HG03039 (cell line): ENCODE results near the gene STRN3.

Source experiments
- ATAC-seq: cut with Tn5 transposase; IDR thresholded peaks from one replicate; pipeline ENCODE4 v1.9.1; 2021; ENCODE audit warnings: mild to moderate bottlenecking, moderate library complexity; ENCODE audit not compliant: unreplicated experiment

Gene STRN3

GRCh38 chr14:30876692-30877091, 149.5 kb downstream of the STRN3 start:
- no peak for ATAC-seq

GRCh38 chr14:30875788-30876053, 150.5 kb downstream of the STRN3 start:
- ATAC-seq: no peak

GRCh38 chr14:30874999-30875787, 151.0 kb downstream of the STRN3 start:
- ATAC-seq: peak; percentile 23

GRCh38 chr14:30874120-30874998, 151.8 kb downstream of the STRN3 start, which contains the start of gene COCH:
Gene COCH (plus strand): TSS chr14:30874559. CDS start chr14:30874939, 380 bp downstream.
- ATAC-seq: peak; percentile 63

- no peak for ATAC-seq
Observed at GRCh38 chr14:30873308-30874119, 152.7 kb downstream of the STRN3 start.

- ATAC-seq: no peak
Observed at GRCh38 chr14:30872602-30873001, 153.6 kb downstream of the STRN3 start.

GRCh38 chr14:30869551-30870155, 156.5 kb downstream of the STRN3 start:
- no peak for ATAC-seq

- ATAC-seq: no peak
Observed at GRCh38 chr14:30868736-30869135, 157.4 kb downstream of the STRN3 start.

GRCh38 chr14:30864934-30865333, 161.2 kb downstream of the STRN3 start:
- no peak for ATAC-seq

GRCh38 chr14:30861200-30861599, 165.0 kb downstream of the STRN3 start:
- ATAC-seq: no peak

- peak; percentile 76 for ATAC-seq
Observed at GRCh38 chr14:30855345-30856037, 170.7 kb downstream of the STRN3 start.

GRCh38 chr14:30854492-30854891, 171.7 kb downstream of the STRN3 start:
- peak; percentile 36 for ATAC-seq

GRCh38 chr14:30853946-30854345, 172.2 kb downstream of the STRN3 start:
- ATAC-seq: no peak

GRCh38 chr14:30849983-30850382, 176.2 kb downstream of the STRN3 start:
- ATAC-seq: no peak

GRCh38 chr14:30849354-30849753, 176.8 kb downstream of the STRN3 start:
- peak; percentile 91 for ATAC-seq

GRCh38 chr14:30848449-30849240, 177.5 kb downstream of the STRN3 start:
- ATAC-seq: no peak
